SK-N-SH (cell line): Measurements from ENCODE around the gene LHX6. TPM values are rescaled to one million over a fixed set of nuclear protein-coding genes. Genes with fewer than 3 reads are reported as not detected.

Experiments
- CTCF ChIA-PET: fragments of 300-600, 350-600 bp; formaldehyde crosslinking; extraction: SDS; loops from one replicate; lab custom pipeline; 2021; lab: Yijun Ruan, JAX
- POLR2A ChIA-PET: fragments of 350-600 bp; sonication (Branson Sonifier 250); formaldehyde crosslinking; extraction: SDS; loops from one replicate; lab custom pipeline; 2020; ENCODE audit warnings: antibody characterized with exemption, inconsistent platforms; lab: Yijun Ruan, JAX
- DNase-seq: peaks from one replicate; pipeline ENCODE4 v3.0.0; 2012
- H2AFZ ChIP-seq: fragments of 200-600 bp; sonication (generic); 2 replicates; pipeline ENCODE4 v1.8.1; 2016; ENCODE audit warnings: antibody characterized with exemption, mild to moderate bottlenecking, low read depth
- H3F3A ChIP-seq: fragments of 200-600 bp; sonication (generic); replicated peaks from 2 replicates; pipeline ENCODE3; 2016; ENCODE audit warnings: antibody characterized with exemption, mild to moderate bottlenecking; ENCODE audit not compliant: insufficient read depth
- H3K27ac ChIP-seq, 2 experiments: fragments of 200-500 bp in 1 of 2; fragments of 200-600 bp in 1 of 2; sonication (Bioruptor generic) in 1 of 2; sonication (generic), shearing (Covaris generic) in 1 of 2; 2 replicates each; pipeline versions ENCODE4 v1.5.1 to v1.6.1; 2014 to 2016; ENCODE audit warnings: low read depth in 2 of 2, inconsistent platforms in 1 of 2, low read length in 1 of 2, mild to moderate bottlenecking in 1 of 2, mixed read lengths in 1 of 2
- H3K27me3 ChIP-seq: fragments of 200-600 bp; sonication (generic), shearing (Covaris generic); 2 replicates; pipeline ENCODE4 v1.6.1; 2016; ENCODE audit warnings: mixed run types; ENCODE audit not compliant: insufficient read depth
- H3K36me3 ChIP-seq, 2 experiments: fragments of 200-500 bp in 1 of 2; fragments of 200-600 bp in 1 of 2; sonication (Bioruptor generic) in 1 of 2; sonication (generic) in 1 of 2; replicated peaks in 1 of 2; 2 replicates each; pipeline versions ENCODE3 to v1.5.1; 2014 to 2016; ENCODE audit warnings: low read length in 1 of 2, mild to moderate bottlenecking in 1 of 2; ENCODE audit not compliant: insufficient read depth in 2 of 2, control insufficient read depth in 1 of 2
- H3K4me1 ChIP-seq, 2 experiments: fragments of 200-500 bp in 1 of 2; fragments of 200-600 bp in 1 of 2; sonication (Bioruptor generic) in 1 of 2; sonication (generic), shearing (Covaris generic) in 1 of 2; 2 replicates each; pipeline versions ENCODE4 v1.5.1 to v1.6.1; 2014 to 2016; ENCODE audit warnings: low read depth in 1 of 2, low read length in 1 of 2, mixed run types in 1 of 2; ENCODE audit not compliant: insufficient read depth in 2 of 2, control insufficient read depth in 1 of 2
- H3K4me2 ChIP-seq: fragments of 200-600 bp; sonication (generic), shearing (Covaris generic); 2 replicates; pipeline ENCODE4 v1.6.1; 2017; ENCODE audit warnings: mixed run types
- H3K4me3 ChIP-seq, 2 experiments: fragments of 200-500 bp in 1 of 2; fragments of 200-600 bp in 1 of 2; sonication (Bioruptor generic) in 1 of 2; sonication (generic), shearing (Covaris generic) in 1 of 2; 2 replicates each; pipeline versions ENCODE4 v1.5.1 to v1.8.1; 2014 to 2016; ENCODE audit warnings: low read depth in 2 of 2, inconsistent platforms in 1 of 2, low read length in 1 of 2, mild to moderate bottlenecking in 1 of 2, mixed read lengths in 1 of 2, moderate library complexity in 1 of 2
- H3K79me2 ChIP-seq: fragments of 200-600 bp; sonication (generic); 2 replicates; pipeline ENCODE4 v1.8.1; 2017; ENCODE audit warnings: mild to moderate bottlenecking; ENCODE audit not compliant: insufficient read depth
- H3K9ac ChIP-seq: fragments of 200-600 bp; sonication (generic); 2 replicates; pipeline ENCODE4 v1.6.1; 2017; ENCODE audit warnings: mixed run types
- H3K9me2 ChIP-seq: fragments of 200-600 bp; sonication (generic); 2 replicates; pipeline ENCODE4 v1.6.1; 2017; ENCODE audit warnings: mixed run types
- H3K9me3 ChIP-seq: fragments of 200-600 bp; sonication (generic); 2 replicates; pipeline ENCODE4 v1.6.1; 2017; ENCODE audit warnings: mixed run types, mild to moderate bottlenecking, moderate library complexity
- H4K20me1 ChIP-seq: fragments of 200-600 bp; sonication (generic); 2 replicates; pipeline ENCODE4 v1.6.1; 2017; ENCODE audit warnings: mild to moderate bottlenecking, mixed run types; ENCODE audit not compliant: insufficient read depth
- CHD2 ChIP-seq: fragments of 150-350 bp; IDR thresholded peaks from 2 replicates; pipeline ENCODE4 v1.6.1; 2018; ENCODE audit warnings: low read length; ENCODE audit not compliant: partially characterized antibody
- CTCF ChIP-seq: fragments of 200-600 bp; sonication (generic); IDR thresholded peaks from 2 replicates; pipeline ENCODE4 v1.6.1; 2017; ENCODE audit warnings: antibody characterized with exemption, mild to moderate bottlenecking, moderate library complexity
- ELF1 ChIP-seq: IDR thresholded peaks from 2 replicates; pipeline ENCODE4 v1.4.0; 2012
- FOSL2 ChIP-seq: IDR thresholded peaks from 2 replicates; pipeline ENCODE4 v1.4.0; 2012; ENCODE audit warnings: low read depth, mild to moderate bottlenecking, moderate library complexity, borderline replicate concordance
- FOXM1 ChIP-seq: IDR thresholded peaks from 2 replicates; pipeline ENCODE4 v1.4.0; 2012; ENCODE audit warnings: low read depth, mild to moderate bottlenecking
- GATA2 ChIP-seq: sonication (generic); formaldehyde crosslinking; IDR thresholded peaks from 2 replicates; pipeline ENCODE4 v1.5.0; 2020; ENCODE audit warnings: mild to moderate bottlenecking, missing genetic modification reagents
- IRF3 ChIP-seq: fragments of 150-350 bp; IDR thresholded peaks from 2 replicates; pipeline ENCODE4 v1.6.1; 2016; ENCODE audit warnings: mild to moderate bottlenecking, low read depth, low read length
- JUND ChIP-seq: IDR thresholded peaks from 2 replicates; pipeline ENCODE4 v1.4.0; 2012
- MEF2A ChIP-seq: IDR thresholded peaks from 2 replicates; pipeline ENCODE4 v1.4.0; 2012; ENCODE audit warnings: low read depth, borderline replicate concordance
- MXI1 ChIP-seq: IDR thresholded peaks from 2 replicates; pipeline ENCODE4 v1.6.1; 2012; ENCODE audit warnings: mild to moderate bottlenecking, low read depth, low read length, improper control_type of control experiment
- NFIC ChIP-seq: IDR thresholded peaks from 2 replicates; pipeline ENCODE4 v1.4.0; 2012; ENCODE audit warnings: borderline replicate concordance
- NRF1 ChIP-seq: IDR thresholded peaks from 2 replicates; pipeline ENCODE4 v1.6.1; 2012; ENCODE audit warnings: low read depth, mild to moderate bottlenecking, low read length
- PBX3 ChIP-seq: IDR thresholded peaks from 2 replicates; pipeline ENCODE4; 2012
- RAD21 ChIP-seq: IDR thresholded peaks from 2 replicates; pipeline ENCODE4 v1.6.1; 2012; ENCODE audit warnings: mild to moderate bottlenecking, low read length
- RCOR1 ChIP-seq: fragments of 150-350 bp; IDR thresholded peaks from 2 replicates; pipeline ENCODE4 v1.6.1; 2017; ENCODE audit warnings: antibody characterized with exemption, low read length
- RFX5 ChIP-seq: IDR thresholded peaks from 2 replicates; pipeline ENCODE4 v1.6.1; 2012; ENCODE audit warnings: mild to moderate bottlenecking, improper control_type of control experiment, low read length
- RXRA ChIP-seq: IDR thresholded peaks from 2 replicates; pipeline ENCODE4 v1.4.0; 2012; ENCODE audit warnings: low read depth, mild to moderate bottlenecking, borderline replicate concordance
- SIN3A ChIP-seq: IDR thresholded peaks from 2 replicates; pipeline ENCODE4 v1.6.1; 2012; ENCODE audit warnings: low read depth, mild to moderate bottlenecking, low read length, moderate library complexity, borderline replicate concordance
- TAF1 ChIP-seq: IDR thresholded peaks from 2 replicates; pipeline ENCODE4 v1.6.1; 2012; ENCODE audit warnings: low read depth, mild to moderate bottlenecking, low read length, moderate library complexity, borderline replicate concordance
- TCF12 ChIP-seq: IDR thresholded peaks from 2 replicates; pipeline ENCODE4 v1.4.0; 2012
- YY1 ChIP-seq: IDR thresholded peaks from 2 replicates; pipeline ENCODE4 v1.4.0; 2012; ENCODE audit warnings: low read depth, mild to moderate bottlenecking
- ZBTB33 ChIP-seq: IDR thresholded peaks from 2 replicates; pipeline ENCODE4 v1.4.0; 2012; ENCODE audit warnings: low read depth, borderline replicate concordance
- WGBS: methylation state at CpG from one replicate; pipeline ENCODE4 v1.1.6; 2017; ENCODE audit warnings: low lambda C conversion rate; 5-methylcytosine and 5-hydroxymethylcytosine counted together
- polyA plus RNA-seq, 3 experiments: library from polyadenylated mRNA; depleted of rRNA; stranded (reverse); fragments of >200 nt; gene quantifications; 2 replicates each; pipeline ENCODE4 v1.2.3, GENCODE V29; 2012

Gene LHX6
- polyA plus RNA-seq, 1 of the 3 experiments (the other 2 are of a cell fraction), result 0.02 TPM

GRCh38 chr9:122217640-122218039, 11.1 kb downstream of the LHX6 start:
- Histone ChIP-seq H3K9me2 (no peaks in the 10 kb centered on the region), H4K20me1 (no peaks in the 10 kb centered on the region), H3K79me2 (no peaks in the 10 kb centered on the region), H3K36me3 (no peaks in the 10 kb centered on the region), H3K9me3 (no peaks in the 10 kb centered on the region), H3K4me2 (no peak overlapping the region), H3K4me1 (peaks cover 0 to 18% of the 10 kb centered on the region in 2 experiments; a peak in 2 of 4 replicates), H3F3A (peaks cover 7% of the 10 kb centered on the region), H3K4me3 (no peak overlapping the region), H3K27ac (no peak overlapping the region), H2AFZ (no peak overlapping the region), H3K27me3 (peaks cover 94% of the 10 kb centered on the region), H3K9ac (no peak overlapping the region)
- 23% methylated on average over 4 of the region's 4 CpGs for WGBS
- no peak for DNase-seq
- ChIA-PET CTCF (no interaction called here), POLR2A (no interaction called here)
- no peak for TF ChIP-seq FOXM1
- no peak for TF ChIP-seq ELF1
- TF ChIP-seq TCF12, result no peak
- no peak for TF ChIP-seq TAF1
- no peak for TF ChIP-seq RXRA

- DNase-seq, result no peak
- H4K20me1 ChIP-seq, result no peaks in the 10 kb centered on the region
- no peak overlapping the region for H3K27ac ChIP-seq
- CTCF ChIA-PET, result no interaction called here
- H3K4me1 ChIP-seq, result peaks cover 0 to 18% of the 10 kb centered on the region in 2 experiments; a peak in 2 of 4 replicates
- no peak overlapping the region for H3K4me3 ChIP-seq
- H3F3A ChIP-seq, result peaks cover 7% of the 10 kb centered on the region
- no peaks in the 10 kb centered on the region for H3K9me3 ChIP-seq
- H3K36me3 ChIP-seq, result no peaks in the 10 kb centered on the region
- H3K79me2 ChIP-seq, result no peaks in the 10 kb centered on the region
- TF ChIP-seq YY1 (no peak), RFX5 (no peak), SIN3A (no peak), FOSL2 (no peak), MXI1 (no peak), GATA2 (CRISPR knock-in tag) (no peak), NRF1 (no peak), RAD21 (no peak), NFIC (no peak), JUND (no peak), MEF2A (no peak), RCOR1 (no peak), PBX3 (no peak), CTCF (no peak), CHD2 (no peak), ZBTB33 (no peak), IRF3 (no peak), RXRA (no peak)
- TF ChIP-seq, all 33 proteins: peak for 0
- peaks cover 94% of the 10 kb centered on the region for H3K27me3 ChIP-seq
- 71% methylated on average over 15 of the region's 35 CpGs for WGBS
- H3K9ac ChIP-seq, result no peak overlapping the region
- POLR2A ChIA-PET, result no interaction called here
- no peak overlapping the region for H2AFZ ChIP-seq
- no peaks in the 10 kb centered on the region for H3K9me2 ChIP-seq
- H3K4me2 ChIP-seq, result no peak overlapping the region
These were observed 11.8 kb downstream of the LHX6 start for GRCh38 chr9:122216798-122217418.
